Activated naive CD8-positive, alpha-beta T cell treated with anti-CD3 and anti-CD28 coated beads, Interleukin-2, amount 50 U/mL, for 16 hours (primary cell): ENCODE data around the gene CUL4A.
"Not testable (repeated sequence)": the region's sequence is repeated elsewhere in the genome, so short reads cannot be mapped to it uniquely, and the experiment has no call there.

ENCODE experiments used
- DNase-seq: peaks from one replicate; pipeline ENCODE4 v3.0.0-alpha.2; 2020; ENCODE audit warnings: low read depth, low spot score

Gene CUL4A

DNA sequence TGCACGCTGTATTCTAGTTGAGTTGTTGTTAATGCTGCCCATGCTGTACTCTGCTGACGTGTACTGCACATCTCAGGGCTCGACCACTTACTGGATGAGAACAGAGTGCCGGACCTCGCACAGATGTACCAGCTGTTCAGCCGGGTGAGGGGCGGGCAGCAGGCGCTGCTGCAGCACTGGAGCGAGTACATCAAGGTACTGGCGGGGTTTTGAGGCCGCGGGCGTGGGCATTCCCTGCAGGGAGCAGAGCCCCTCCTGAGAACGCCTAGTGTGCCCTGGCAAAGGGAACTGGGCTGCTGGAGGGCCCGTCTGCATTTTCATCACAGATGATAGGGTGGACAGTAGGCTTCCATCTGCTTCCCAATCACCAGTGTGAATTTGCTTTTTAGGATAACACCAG lies 29.9 kb downstream of the CUL4A start:
- no peak for DNase-seq

DNA sequence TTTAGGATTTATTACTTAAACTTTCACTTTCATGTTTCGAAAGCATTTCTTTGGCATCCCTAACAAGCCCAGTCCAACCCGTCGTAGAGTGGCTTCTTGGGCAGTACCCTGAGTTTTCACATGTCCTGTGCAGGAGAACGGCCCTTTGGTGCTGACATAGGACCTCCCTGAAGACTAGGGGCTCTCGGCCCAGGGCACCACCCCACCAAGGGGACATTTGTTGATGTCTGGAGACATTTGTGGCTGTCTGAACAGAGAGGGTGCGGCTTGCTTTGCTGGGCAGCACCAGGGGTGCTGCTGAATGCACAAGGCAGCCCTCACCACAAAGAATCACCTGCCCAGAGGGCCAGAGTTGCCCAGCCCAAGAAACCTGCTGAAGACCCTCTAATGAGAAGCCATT lies 30.6 kb downstream of the CUL4A start:
- no peak for DNase-seq

DNA sequence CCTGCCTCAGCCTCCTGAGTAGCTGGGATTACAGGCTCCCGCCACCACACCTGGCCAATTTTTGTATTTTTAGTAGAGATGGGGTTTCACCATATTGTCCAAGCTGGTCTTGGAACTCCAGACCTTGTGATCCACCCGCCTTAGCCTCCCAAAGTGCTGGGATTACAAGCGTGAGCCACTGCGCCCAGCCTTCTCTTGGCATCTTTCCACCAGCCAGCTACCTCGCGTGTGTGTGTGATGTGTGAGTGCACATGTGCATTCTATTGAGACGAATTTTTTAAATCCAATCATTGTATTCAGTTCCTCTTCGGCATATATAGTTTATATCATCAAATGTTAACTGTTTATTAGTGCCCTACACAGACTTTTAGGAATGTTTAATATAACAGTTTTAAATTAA lies 32.2 kb downstream of the CUL4A start:
- not testable (repeated sequence) for DNase-seq

DNA sequence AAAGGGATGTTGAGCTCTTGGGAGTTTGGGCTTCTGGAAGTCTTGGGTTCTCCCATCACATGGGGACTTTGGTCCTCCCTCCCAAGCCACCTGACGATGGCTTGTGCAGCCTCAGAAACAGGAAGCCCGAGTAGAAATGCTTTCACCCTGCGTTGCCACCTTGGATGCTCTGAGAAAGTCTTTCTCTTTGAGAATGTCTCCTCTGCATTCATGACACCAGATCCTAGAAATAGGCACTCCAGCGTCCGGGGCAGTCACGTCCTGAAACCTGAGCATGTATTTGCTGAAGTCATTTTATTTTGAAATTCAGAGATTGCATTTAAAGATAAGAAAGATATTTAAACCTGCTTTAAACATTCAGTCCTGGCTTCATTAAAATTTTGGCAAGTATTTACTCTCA lies 34.4 kb downstream of the CUL4A start:
- no peak for DNase-seq

DNA sequence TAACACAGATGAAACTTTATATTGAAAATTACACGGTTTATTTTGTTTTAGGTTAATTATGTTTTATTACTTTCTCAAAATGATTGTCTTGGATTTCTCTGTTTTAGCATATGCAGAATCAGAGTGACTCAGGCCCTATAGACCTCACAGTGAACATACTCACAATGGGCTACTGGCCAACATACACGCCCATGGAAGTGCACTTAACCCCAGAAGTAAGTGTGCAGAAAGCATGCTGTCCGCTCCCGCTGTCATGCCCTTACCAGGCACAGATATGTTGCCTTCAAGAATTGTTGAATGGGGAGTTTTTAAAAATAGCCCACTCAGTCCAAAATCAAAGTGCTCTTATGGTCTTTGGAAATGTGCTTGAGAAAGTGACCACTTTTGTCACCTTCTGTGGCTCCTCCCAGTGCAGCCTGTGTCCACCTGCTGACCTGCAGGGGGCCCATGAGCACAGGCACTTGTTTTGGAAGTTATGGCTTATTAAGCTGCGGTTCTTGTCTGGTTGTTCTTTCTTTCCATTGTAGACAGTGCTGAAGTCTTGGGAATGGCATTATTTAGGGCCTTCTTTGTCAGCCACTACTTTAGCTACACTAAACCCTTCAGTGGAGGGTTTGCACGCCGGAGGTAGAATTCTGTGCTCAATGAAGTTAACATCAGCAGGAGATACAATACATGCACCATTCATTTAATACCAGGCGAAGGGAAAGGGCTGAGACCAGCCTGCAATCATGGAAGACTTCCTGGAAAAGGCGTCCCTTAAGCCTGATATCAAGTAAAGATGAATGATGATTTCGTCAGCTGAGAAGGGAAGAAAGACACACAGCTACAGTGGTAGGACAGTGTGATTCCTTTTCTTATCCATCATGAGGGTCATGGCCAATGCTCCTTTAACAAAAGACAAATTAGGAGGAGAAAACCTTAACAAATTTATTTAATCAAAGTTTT lies 36.7 kb downstream of the CUL4A start:
- no peak for DNase-seq

DNA sequence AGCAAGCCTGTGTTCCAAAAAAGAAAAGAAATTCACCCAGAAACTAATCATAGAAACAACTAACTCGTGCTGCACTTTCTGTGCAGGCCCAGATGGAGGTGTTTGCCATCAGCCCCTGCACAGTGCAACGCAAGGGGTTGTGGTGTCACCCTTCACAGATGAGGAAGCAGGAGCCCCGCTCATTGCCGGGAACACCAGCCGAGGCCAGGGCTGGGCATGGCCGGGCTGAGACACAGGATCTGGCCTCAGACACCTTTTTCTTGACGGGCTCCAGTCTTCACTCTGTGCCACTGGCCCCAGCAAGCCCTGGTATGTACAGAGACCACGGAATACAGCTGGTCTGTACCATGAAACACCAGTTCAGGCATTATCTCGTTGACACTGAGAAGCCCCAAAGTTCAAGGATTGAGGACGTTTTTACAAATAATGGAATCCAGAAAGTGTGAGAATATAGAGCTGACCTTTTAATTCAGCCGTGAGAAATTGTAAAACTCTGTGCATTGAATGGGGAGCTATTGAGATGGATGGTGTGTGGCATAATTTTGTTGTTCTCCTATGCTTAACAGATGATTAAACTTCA lies 43.2 kb downstream of the CUL4A start:
- no peak for DNase-seq

DNA sequence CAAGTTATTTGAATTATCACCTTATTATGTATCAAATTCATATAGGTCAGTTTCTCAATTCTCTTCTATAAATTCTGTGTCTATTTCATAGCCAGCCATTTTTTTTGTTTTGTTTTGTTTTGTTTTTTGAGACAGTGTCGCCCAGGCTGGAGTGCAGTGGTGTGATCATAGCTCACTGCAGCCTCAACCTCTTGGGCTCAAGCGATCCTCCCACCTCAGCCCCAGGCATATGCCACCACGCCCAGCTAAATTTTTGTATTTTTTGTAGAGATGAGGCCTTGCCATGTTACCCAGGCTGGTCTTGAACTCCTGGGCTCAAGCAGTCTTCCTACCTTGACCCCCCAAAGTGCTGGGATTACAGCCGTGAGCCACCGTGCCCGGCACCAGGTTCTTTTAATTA lies 48.5 kb downstream of the CUL4A start:
- not testable (repeated sequence) for DNase-seq

DNA sequence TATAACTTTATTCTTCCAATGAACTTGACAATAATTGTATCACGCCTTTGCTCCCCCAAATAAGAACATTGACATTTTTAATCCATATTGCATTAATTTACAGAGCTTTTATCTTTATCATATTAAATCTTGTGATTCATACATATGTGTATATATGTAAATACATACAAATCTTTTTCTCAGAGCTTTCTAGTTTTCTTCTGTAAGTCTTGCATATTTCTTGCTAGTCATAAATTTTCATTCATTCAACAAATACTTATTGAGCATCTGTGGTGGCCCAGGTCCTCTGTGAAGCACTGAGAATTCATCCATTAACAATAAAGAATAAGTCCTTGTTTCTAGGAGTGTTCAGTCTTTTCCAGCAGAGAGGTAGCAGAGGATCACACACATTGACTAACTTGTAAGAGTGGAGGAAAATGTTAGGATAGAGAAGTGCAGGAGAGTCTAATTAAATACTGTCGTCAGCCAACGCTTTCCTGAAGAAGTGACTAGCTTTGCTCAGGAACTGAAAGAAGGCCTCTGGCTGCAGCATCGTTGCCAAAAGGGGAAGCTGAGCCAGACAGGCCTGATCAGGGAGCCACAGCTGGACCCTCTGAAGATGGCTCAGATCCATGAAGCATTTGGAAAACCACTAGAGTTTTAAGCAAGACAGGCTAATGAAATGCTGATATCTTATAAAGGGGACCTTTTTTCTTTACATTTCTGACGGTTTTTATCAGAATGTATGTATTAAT lies 49.1 kb downstream of the CUL4A start:
- no peak for DNase-seq

DNA sequence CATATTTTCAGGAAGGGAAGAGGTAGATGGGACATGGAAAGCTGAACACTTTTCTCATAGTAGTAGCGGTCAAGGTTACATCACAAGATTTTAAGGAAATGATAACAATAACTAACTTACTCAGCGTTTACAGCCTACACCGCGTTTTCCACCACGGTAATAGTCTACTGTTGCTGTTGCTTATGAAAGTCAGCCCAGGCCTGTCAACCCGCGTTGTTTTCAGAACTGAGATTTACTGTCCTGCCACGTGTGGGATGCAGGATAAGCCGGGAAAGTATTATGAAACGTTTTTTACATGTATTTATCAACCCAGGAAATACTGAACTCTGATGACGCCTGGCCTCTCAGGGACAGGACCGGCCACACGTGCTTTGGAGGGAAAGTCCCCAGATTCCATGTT lies 51.6 kb downstream of the CUL4A start:
- no peak for DNase-seq

DNA sequence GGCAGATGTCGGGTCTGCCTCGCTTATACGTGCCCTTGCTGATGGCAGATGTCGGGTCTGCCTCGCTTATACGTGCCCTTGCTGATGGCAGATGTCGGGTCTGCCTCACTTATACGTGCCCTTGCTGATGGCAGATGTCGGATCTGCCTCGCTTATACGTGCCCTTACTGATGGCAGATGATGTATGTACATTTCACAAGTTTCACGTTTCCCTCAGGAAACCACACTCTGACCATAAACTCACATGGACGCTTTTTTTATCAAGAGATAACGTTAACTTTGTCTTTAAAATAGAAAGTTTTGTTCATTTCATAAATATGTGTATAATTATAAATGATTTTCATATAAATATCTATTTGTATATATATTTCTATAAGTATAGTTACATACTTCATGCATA lies 53.6 kb downstream of the CUL4A start:
- not testable (repeated sequence) for DNase-seq

DNA sequence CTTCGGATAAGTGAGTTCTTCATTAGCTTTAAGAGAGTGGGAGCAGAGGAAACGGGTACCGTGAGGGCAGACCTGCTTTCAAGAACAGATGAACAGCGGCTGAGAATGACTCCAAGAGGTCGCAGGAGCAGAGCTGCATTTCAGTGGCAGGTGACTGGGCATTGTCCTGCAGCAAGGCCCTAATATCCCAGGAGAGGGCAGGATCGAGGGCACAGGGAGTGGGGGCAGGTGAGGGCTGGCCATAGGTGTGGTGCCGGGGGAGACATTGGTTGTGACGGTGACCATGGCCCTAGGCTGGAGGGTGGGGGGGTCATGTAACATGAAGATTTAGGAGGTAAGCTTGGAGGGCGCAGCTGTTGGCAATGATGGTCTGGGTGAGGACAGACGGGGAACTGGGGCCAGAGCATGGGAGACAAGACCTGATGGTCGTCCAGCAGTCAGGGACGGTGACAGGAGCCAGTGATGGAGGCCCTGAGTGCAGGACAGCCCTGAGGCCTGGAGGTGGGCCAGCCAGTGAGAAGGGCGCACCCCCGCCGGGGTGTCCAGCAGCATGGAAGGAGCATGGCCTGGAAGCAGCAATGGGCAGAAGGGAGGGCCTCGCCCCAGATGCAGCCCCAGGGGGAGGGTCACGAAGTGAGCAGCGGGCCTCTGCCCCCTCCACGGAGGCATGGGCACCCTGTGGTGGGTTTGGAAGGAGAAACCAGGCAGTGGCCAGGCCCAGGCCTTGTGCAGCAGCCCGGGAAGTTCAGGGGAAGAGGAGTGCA lies 58.4 kb downstream of the CUL4A start:
- no peak for DNase-seq

DNA sequence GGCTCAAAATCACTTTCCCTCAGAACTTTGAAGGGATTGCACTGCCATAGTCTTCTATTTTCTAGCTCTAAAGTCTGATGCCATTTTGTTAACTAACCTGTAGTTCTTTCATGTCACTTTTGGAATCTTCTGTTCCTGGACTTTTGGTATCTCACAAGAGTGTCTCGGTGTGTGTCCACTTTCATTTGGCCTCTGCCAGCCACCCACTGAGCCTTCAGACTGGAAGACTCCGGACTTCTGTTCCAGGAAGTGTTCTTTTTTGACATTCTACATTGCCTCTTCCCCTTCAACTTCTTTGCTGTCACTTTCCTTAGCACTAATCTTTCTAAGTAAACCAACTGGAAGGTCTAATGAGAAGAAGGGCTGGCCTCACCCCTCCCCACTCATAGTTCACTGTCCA lies 62.6 kb downstream of the CUL4A start:
- no peak for DNase-seq

DNA sequence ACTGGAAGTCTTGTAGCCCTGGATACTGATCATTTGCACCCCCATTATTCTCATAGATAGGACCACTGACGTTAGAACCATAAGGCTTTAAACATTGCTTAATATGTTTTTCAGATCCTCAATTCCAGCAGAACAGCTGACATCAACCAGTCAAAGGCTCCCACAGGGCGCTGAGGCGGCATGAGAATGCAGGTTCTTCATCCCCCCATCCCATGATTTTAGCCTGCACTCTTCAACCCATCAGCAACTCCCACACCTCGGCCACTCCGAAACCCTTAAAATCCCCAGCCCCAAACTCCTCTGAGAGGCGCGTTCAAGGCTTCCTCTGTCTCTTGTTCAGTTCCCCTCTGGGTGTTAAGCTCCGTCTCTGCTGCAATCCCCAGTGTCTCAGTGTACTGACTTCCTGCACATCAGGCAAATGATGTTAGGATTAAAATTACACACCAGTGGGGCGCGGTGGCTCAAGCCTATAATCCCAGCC lies 63.3 kb downstream of the CUL4A start:
- DNase-seq = no peak

DNA sequence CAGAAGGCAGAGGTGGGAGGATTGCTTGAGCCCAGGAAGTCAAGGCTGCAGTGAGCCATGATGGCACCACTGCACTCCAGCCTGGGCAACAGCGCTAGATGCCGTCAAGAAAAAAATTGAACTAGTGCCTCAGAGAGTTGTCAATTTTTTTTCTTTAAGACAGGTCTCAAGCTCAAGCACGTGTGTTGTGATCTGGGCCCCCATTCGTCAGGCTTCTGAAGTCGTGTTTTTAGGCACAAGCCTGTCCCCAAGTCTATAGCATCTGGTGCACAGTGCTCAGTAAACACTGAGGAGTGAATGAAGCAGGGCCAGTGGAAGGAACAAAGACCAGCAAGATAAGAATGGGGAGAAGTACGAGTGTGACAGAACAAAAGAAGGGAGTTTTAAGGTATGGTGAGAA lies 63.9 kb downstream of the CUL4A start:
- no peak for DNase-seq

DNA sequence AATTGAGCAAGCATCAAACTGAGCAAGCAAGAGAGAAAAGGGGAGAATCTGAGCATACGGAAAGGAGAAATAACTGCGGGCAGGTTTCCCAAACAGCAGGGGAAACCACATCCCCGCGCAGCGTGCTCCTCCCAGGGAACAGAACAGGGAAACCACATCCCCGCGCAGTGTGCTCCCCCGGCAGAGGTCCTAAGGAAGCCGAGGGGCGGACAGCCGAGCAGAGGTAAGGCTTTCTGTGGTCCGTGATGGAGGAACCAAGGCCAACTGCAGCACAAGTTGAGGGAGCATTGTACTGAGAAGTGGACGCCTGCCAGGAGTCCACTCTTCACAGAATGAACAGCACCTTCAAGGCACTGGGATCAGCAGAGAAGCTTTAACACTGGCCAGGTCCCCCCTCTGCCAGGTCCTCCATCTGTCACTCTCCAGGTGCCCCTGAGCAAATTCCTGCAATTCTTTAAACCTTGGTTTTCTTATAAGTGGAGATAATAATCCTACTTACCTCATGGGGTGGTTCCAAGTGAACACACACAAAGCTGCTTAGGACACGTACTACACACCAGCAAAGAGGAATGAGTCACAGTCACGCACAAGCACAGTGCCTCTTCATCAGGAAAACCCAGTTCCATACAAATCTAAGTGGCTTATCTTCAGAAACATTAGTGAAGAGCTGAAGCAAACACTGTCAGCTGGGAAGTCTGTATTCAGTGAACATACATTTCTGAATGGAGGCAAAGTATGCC lies 64.6 kb downstream of the CUL4A start:
- no peak for DNase-seq

DNA sequence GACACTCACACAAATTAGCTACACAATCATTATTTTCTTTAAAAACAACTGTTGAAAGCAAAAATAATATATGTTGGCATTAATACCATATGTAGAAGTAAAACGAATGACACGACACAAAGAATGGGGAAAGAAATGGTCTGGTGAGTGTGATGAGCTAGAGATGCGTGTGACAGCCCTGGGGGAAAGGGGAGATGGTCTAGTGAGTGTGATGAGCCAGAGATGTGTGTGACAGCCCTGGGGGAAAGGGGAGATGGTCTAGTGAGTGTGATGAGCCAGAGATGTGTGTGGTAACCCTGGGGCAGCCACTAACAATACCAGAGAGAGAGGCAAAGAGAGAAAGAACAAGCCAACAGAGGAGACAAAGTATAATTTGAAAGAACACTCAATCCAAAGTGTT lies 65.3 kb downstream of the CUL4A start:
- no peak for DNase-seq

DNA sequence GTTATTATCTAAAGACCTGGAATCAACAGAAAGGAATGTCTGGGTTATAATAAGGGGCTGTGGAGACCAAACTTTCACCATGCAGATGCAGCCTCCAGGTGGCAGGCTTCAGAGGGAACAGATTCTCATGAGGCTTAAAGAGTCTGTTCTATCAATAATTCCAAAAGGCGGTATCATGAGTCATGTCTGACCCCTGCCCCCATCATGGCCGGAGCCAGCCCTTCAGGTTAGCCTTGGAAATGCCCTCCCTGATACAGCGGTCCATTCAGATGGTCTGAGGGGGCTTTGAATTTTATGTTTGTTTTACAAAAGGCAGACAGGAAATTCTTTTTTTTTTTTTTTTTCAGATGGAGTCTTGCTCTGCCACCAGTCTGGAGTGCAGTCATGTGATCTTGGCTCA lies 66.0 kb downstream of the CUL4A start:
- DNase-seq = no peak

DNA sequence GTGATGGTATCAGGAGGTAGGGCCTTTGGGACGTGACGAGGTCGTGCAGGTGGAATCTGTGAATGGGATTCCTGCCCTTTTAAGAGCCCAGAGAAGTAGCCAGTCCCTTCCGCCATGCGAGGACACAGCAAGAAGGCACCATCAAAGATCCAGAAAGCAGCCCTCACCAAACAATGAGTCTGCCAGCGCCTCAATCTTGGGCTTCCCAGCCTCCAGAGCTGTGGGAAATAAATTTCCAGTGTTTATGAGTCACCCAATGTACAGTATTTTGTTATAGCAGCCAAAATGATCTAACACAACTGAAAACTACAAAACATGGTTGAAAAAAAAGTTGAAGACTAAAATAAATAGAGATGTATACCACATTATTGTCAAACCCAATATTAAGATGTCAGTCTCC lies 70.7 kb downstream of the CUL4A start:
- no peak for DNase-seq

DNA sequence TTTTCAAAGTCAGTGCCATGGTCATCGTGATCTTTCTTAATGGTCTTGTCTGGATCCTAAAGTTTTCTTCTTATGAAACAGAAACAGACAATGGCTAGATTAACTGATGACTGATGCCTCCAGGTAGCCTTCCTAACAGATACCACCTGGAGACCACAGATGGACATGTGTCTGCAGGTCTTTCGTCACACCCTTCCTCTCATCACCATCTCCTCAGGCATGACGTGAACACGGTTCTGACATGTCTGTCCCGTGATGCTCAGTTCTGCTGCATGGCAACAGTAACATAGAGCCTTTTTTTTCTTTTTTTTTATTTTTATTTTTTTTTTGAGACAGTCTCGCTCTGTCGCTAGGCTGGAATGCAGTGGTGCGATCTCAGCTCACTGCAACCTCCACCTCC lies 74.5 kb downstream of the CUL4A start:
- DNase-seq = no peak

DNA sequence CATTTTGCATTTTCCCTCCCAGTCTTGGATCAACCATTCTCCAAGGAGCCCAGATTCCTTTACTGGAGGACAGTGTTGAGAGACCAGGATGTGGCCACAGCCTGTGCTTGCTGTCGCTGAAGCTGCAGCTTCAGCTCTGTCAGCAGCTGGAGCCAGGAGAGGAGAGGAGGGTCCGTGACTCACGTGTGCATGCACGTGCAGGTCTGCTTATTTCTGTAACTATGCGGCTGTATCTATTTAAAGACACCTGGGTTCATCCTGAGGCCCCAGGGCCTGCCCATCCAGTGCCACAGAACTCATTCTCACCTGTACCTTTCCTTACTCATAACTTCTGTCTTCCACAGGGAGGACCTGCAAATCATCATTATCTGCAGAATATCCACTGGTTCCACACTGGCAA lies 79.5 kb downstream of the CUL4A start:
- DNase-seq = no peak

DNA sequence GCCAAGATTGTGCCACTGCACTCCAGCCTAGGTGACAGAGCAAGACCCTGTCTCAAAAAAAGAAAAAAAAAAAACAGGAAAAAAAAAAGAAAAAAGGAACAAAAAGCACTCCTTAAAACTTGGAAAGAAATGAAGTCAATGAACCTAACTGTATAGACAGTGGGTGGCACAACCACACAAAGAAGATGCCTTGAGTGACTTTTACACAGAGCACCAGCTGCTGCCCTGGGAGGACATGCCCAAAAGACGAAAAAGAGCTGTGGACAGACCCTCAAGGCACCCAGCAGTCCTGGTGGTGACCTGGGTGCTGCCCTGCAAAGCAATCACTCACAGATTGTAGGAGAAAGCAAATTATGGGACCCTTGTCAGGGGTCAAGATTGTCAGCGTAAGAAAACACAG lies 81.7 kb downstream of the CUL4A start:
- DNase-seq = no peak
